ENCODE results near the gene LSM14A.

LSM14A gene

DNA sequence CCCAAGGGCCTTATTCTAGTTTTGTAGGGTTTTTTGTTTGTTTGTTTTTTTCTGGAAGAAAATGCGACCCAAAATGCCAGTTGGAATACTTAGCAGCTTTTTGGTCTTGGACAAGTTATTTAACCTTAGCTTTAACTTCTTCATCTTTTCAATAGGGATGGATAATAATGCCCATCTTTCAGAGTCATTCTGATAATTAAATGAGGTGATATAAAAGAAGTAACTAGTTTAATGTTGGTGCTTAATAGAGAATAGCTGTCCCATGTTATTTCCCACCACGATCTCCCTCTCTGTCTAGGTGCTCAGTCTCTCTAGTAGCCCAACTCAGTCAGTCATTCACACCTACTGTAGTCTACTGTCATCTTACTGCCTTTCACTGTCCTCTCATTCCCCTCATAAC is 8.0 kb downstream of the LSM14A start:
- Histone ChIP-seq H3K4me1 (ENCODE audit: insufficient read depth, low read length) (peaks cover 43% of the 10 kb centered on the region), H3K9me3 (ENCODE audit: insufficient read depth, low read depth, low read length) (no peaks in the 10 kb centered on the region), H3K9ac (ENCODE audit: low read depth, low read length) (no peak overlapping the region), H3K27ac (ENCODE audit: low read depth, low read length) (no peak overlapping the region), H3K27me3 (ENCODE audit: insufficient read depth, low read length) (no peaks in the 10 kb centered on the region), H3K36me3 (ENCODE audit: insufficient read depth, low read length) (peaks cover 52% of the 10 kb centered on the region), H3K4me3 (ENCODE audit: low read length) (no peak overlapping the region)
- WGBS: 95% methylated on average over 2 of the region's 2 CpGs

DNA sequence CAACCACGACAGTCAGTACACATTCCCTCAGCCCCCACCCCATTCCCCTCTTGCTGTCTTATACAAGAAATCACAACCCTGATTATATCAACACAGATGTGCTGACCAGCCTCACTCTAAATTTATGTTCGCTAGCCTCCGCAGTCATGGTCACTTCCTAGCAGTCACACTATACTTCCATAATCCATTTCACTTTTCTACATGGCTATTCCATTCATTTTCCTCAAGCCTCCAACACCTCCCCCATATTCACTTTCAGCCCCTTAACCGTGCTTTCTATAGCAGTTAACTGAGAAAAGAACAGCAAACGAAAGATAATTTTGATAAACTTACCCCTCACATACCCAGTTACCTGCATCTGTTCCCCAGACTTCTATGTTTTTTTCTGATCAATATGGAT is 8.4 kb downstream of the LSM14A start:
- WGBS: 94% methylated on average over 5 of the region's 5 CpGs
- no peak overlapping the region for H3K27ac ChIP-seq (ENCODE audit: low read depth, low read length)
- H3K4me3 ChIP-seq (ENCODE audit: low read length): no peak overlapping the region
- peaks cover 51% of the 10 kb centered on the region for H3K36me3 ChIP-seq (ENCODE audit: insufficient read depth, low read length)
- H3K4me1 ChIP-seq (ENCODE audit: insufficient read depth, low read length): peaks cover 44% of the 10 kb centered on the region
- no peaks in the 10 kb centered on the region for H3K9me3 ChIP-seq (ENCODE audit: insufficient read depth, low read depth, low read length)
- H3K27me3 ChIP-seq (ENCODE audit: insufficient read depth, low read length): no peaks in the 10 kb centered on the region
- H3K9ac ChIP-seq (ENCODE audit: low read depth, low read length): no peak overlapping the region

DNA sequence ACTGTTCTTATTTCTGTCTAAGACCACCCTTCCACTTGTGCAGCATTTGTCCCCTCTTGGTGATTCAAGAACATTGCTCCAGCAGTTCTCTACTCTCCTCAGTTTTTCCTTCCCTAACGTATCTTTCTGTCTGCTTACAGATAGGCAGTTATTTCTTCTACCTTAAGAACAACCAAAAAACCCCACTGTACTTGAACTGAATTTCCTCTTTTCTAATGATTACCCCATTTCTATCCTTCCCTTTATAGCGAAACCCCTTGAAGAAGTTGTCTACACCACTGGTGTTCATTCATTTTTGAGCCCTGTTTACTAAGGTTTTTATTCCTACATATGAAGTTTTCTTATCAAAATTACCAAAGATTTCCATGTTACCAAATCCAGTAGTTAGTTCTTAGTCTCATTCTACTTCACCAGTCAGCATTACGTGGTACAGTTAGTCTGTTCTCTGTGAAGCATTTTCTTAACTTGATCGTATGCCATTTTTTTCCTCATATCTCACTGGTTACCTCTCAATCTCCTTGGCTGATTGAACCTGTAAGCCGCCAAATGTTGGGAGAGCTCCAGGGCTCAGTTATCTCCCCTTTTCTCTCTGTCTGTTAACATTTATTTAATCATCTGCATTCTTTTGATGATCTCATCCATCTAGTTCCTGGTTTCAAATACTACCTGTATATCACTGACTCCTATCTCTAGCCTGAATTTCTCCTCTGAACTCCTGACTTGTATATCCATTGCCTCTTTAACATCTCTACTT is 9.0 kb downstream of the LSM14A start:
- peaks cover 48% of the 10 kb centered on the region for H3K36me3 ChIP-seq (ENCODE audit: insufficient read depth, low read length)
- H3K4me3 ChIP-seq (ENCODE audit: low read length): no peak overlapping the region
- no peak overlapping the region for H3K27ac ChIP-seq (ENCODE audit: low read depth, low read length)
- no peak overlapping the region for H3K9ac ChIP-seq (ENCODE audit: low read depth, low read length)
- H3K9me3 ChIP-seq (ENCODE audit: insufficient read depth, low read depth, low read length): no peaks in the 10 kb centered on the region
- no peaks in the 10 kb centered on the region for H3K27me3 ChIP-seq (ENCODE audit: insufficient read depth, low read length)
- H3K4me1 ChIP-seq (ENCODE audit: insufficient read depth, low read length): peaks cover 42% of the 10 kb centered on the region
- WGBS: 93% methylated on average over 5 of the region's 5 CpGs

DNA sequence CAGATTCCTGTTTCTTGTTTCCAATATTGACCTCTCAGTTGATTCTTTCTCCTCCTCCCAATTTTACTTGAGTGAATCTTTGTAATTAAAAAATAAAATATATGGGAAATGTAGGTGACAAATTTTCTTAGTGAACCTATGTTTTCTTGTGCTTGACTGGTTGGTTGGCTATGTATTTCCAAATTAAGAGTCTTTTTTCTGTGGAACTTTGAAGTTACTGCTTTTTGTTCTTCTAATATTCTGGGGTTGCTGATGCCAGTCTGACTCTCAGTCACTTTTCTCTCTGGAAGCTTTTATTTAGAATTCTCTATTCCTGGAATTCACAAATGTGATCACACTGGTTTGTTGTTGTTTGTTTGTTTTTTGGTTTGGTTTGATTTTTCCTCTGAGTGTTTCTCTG is 9.8 kb downstream of the LSM14A start:
- Histone ChIP-seq H3K27me3 (ENCODE audit: insufficient read depth, low read length) (no peaks in the 10 kb centered on the region), H3K27ac (ENCODE audit: low read depth, low read length) (no peak overlapping the region), H3K4me1 (ENCODE audit: insufficient read depth, low read length) (peaks cover 33% of the 10 kb centered on the region), H3K9me3 (ENCODE audit: insufficient read depth, low read depth, low read length) (no peaks in the 10 kb centered on the region), H3K9ac (ENCODE audit: low read depth, low read length) (no peak overlapping the region), H3K4me3 (ENCODE audit: low read length) (no peak overlapping the region), H3K36me3 (ENCODE audit: insufficient read depth, low read length) (peaks cover 39% of the 10 kb centered on the region)

DNA sequence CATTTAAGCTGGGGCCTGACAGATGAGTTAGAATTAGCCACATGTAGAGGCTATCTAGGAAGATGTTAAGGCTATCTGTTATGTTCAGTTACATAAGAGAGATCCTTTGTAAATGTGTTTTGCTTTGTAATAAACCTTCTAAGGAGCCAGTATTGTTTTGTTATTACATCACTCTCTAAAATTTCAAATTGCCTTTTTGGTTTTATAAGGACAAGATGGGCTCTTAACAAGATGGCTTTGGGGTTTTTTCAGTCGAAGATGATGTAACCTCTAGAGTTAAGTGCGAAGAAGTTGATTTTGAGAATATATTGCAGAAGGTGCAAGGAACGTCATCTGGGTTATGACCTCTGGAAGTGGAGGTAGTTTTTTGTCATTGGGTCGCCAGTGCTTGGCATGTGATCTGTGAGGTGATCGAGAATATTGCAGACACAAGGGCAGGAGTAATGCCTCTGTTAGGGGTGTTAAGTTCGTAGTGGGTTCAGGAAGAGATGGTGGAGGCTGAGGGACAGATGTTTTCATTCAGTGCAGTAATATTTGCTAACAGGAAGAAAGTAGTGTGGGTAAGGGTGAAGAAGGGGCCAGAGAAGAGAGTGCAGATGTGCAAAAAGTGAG is 12.7 kb downstream of the LSM14A start:
- H3K4me1 ChIP-seq (ENCODE audit: insufficient read depth, low read length): peaks cover 36% of the 10 kb centered on the region; the same call in 1 of the 2 replicates
- H3K9ac ChIP-seq (ENCODE audit: low read depth, low read length): no peak overlapping the region
- 92% methylated on average over 6 of the region's 6 CpGs for WGBS

DNA sequence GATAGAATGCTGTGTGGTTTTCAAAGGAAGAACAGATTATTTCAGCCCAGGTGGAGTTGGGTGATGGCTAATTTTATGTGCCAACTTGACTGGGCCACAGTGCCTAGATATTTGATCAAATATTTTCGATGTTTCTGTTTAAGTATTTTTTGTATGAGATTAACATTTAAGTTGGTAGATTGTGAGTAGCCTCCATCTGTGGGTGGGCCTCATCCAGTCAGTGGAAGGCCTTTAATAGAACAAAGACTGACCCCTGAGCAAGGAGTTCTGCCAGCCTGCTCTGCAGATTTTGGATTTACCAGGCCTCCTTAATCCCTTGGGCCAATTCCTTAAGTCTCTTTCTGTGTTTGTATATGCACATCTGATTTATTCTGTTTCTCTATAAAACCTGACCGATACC is 13.9 kb downstream of the LSM14A start:
- Histone ChIP-seq H3K4me3 (ENCODE audit: low read length) (no peak overlapping the region), H3K27ac (ENCODE audit: low read depth, low read length) (no peak overlapping the region), H3K4me1 (ENCODE audit: insufficient read depth, low read length) (peaks cover 45% of the 10 kb centered on the region), H3K9ac (ENCODE audit: low read depth, low read length) (no peak overlapping the region), H3K27me3 (ENCODE audit: insufficient read depth, low read length) (no peaks in the 10 kb centered on the region), H3K36me3 (ENCODE audit: insufficient read depth, low read length) (peaks cover 9% of the 10 kb centered on the region; the same call in 1 of the 2 replicates), H3K9me3 (ENCODE audit: insufficient read depth, low read depth, low read length) (no peaks in the 10 kb centered on the region)
- WGBS: 92% methylated on average over 2 of the region's 2 CpGs

More for the DNA sequence above, 12.7 kb downstream of the LSM14A start:
- Histone ChIP-seq H3K9me3 (ENCODE audit: insufficient read depth, low read depth, low read length) (no peaks in the 10 kb centered on the region), H3K27ac (ENCODE audit: low read depth, low read length) (no peak overlapping the region), H3K4me3 (ENCODE audit: low read length) (no peak overlapping the region), H3K27me3 (ENCODE audit: insufficient read depth, low read length) (no peaks in the 10 kb centered on the region), H3K36me3 (ENCODE audit: insufficient read depth, low read length) (peaks cover 22% of the 10 kb centered on the region)

DNA sequence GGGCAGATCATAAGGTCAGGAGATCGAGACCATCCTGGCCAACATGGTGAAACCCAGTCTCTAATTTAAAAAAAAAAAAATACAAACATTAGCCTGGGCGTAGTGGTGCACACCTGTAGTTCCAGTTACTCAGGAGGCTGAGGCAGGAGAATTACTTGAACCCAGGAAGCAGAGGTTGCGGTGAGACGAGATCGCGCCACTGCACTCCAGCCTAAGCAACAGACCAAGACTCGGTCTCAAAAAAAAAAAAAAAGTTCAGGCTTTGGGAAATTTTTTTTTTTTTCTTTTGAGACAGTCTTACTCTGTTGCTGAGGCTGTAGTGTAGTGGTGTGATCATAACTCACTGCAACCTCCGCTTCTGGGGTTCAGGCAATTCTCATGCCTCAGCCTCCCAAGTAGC is 14.7 kb downstream of the LSM14A start:
- Histone ChIP-seq H3K9me3 (ENCODE audit: insufficient read depth, low read depth, low read length) (no peaks in the 10 kb centered on the region), H3K27ac (ENCODE audit: low read depth, low read length) (no peak overlapping the region), H3K4me3 (ENCODE audit: low read length) (no peak overlapping the region), H3K27me3 (ENCODE audit: insufficient read depth, low read length) (no peaks in the 10 kb centered on the region), H3K9ac (ENCODE audit: low read depth, low read length) (no peak overlapping the region), H3K36me3 (ENCODE audit: insufficient read depth, low read length) (0 out of 2 replicates have a peak, but pooled peaks cover 6% of the 10 kb centered on the region), H3K4me1 (ENCODE audit: insufficient read depth, low read length) (peaks cover 45% of the 10 kb centered on the region)
- WGBS: 94% methylated on average over 8 of the region's 8 CpGs

DNA sequence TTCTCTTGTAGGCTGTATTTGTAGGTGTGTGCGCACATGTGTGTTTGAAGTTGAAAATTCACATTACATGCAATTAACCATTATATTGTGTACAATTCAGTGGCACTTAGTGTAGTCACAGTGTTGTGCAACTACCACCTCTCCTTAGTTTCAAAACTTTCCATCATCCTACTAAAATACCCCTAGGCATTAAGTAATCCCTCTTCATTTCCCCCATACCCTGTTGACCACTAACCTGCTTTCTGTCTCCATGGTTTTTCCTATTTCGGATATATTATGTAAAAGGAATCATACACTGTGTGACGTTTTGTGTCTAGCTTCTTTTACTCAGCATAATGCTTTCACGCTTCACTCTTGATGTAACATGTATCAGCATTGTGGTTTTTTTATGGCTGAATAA is 16.1 kb downstream of the LSM14A start:
- H3K27me3 ChIP-seq (ENCODE audit: insufficient read depth, low read length): no peaks in the 10 kb centered on the region
- WGBS: 100% methylated on average over 2 of the region's 4 CpGs
- H3K9ac ChIP-seq (ENCODE audit: low read depth, low read length): no peak overlapping the region
- H3K4me1 ChIP-seq (ENCODE audit: insufficient read depth, low read length): peaks cover 45% of the 10 kb centered on the region
- H3K27ac ChIP-seq (ENCODE audit: low read depth, low read length): no peak overlapping the region
- H3K9me3 ChIP-seq (ENCODE audit: insufficient read depth, low read depth, low read length): no peaks in the 10 kb centered on the region
- H3K36me3 ChIP-seq (ENCODE audit: insufficient read depth, low read length): 0 out of 2 replicates have a peak, but pooled peaks cover 10% of the 10 kb centered on the region
- no peak overlapping the region for H3K4me3 ChIP-seq (ENCODE audit: low read length)

DNA sequence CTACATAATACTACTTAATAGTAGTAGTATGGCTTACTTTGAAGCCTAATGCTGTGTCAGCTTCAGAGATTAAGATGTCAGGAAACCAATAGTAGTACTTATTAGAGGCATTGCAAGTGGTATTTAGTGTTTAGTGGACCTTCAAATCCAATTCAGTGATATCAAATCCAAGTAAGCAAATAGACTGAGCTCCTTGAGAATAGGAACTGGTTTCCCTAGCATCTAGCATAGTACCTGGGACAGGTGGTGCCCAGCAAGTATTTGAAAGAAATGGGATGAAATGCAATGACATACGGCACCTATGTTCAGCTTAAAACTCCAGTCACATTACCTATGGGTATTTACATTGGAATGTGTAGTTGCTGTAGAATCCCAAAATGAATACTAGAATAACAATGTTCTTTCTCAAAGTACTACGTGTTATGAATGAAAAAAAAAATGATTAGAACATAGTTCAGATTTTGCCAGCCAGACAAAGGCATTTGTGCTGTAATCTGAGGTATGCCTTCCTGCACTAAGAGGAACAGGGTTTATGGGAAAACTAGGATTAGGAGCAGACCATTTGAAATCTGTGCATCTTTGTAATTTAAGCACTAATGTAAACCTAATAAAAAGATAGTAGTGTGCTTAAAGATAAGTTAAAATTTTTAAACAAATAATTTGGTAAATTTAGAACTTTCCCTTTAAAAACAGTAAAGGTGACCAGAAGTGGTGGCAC is 17.1 kb downstream of the LSM14A start:
- Histone ChIP-seq H3K9ac (ENCODE audit: low read depth, low read length) (no peak overlapping the region), H3K4me3 (ENCODE audit: low read length) (no peak overlapping the region), H3K4me1 (ENCODE audit: insufficient read depth, low read length) (peaks cover 43% of the 10 kb centered on the region), H3K36me3 (ENCODE audit: insufficient read depth, low read length) (peaks cover 20% of the 10 kb centered on the region), H3K27me3 (ENCODE audit: insufficient read depth, low read length) (no peaks in the 10 kb centered on the region), H3K27ac (ENCODE audit: low read depth, low read length) (peak overlapping the region; percentile 6; the same call in 1 of the 2 replicates), H3K9me3 (ENCODE audit: insufficient read depth, low read depth, low read length) (no peaks in the 10 kb centered on the region)
- 96% methylated on average over 1 of the region's 2 CpGs for WGBS

DNA sequence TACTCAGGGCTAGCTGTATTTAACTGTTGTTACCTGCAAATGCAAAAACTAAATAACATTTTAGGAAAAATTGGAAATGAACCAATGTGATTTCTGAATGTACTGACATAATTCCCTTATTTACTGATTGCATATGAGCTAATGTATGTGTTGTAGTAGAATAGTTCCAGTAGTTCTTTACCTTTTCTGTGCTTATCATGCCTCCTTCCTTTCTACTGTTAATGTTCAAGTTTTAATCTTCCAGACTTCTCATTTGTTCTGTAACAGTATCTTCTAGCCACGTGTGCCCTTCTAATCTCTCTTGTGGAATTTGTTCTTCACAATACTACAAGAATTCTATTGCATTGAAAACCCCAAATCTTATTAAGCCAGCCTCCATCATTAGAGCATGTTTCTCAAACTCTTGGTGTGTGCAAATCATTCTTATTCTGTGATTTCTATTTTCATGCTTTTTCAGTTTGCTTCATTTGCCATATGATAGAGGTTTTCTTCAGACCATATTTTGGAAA is 17.7 kb downstream of the LSM14A start:
- Histone ChIP-seq H3K27ac (ENCODE audit: low read depth, low read length) (no peak overlapping the region), H3K27me3 (ENCODE audit: insufficient read depth, low read length) (no peaks in the 10 kb centered on the region), H3K4me3 (ENCODE audit: low read length) (no peak overlapping the region), H3K9ac (ENCODE audit: low read depth, low read length) (no peak overlapping the region), H3K9me3 (ENCODE audit: insufficient read depth, low read depth, low read length) (no peaks in the 10 kb centered on the region), H3K36me3 (ENCODE audit: insufficient read depth, low read length) (peaks cover 26% of the 10 kb centered on the region), H3K4me1 (ENCODE audit: insufficient read depth, low read length) (peaks cover 37% of the 10 kb centered on the region)
- WGBS: 82% methylated on average over 1 of the region's 1 CpG

DNA sequence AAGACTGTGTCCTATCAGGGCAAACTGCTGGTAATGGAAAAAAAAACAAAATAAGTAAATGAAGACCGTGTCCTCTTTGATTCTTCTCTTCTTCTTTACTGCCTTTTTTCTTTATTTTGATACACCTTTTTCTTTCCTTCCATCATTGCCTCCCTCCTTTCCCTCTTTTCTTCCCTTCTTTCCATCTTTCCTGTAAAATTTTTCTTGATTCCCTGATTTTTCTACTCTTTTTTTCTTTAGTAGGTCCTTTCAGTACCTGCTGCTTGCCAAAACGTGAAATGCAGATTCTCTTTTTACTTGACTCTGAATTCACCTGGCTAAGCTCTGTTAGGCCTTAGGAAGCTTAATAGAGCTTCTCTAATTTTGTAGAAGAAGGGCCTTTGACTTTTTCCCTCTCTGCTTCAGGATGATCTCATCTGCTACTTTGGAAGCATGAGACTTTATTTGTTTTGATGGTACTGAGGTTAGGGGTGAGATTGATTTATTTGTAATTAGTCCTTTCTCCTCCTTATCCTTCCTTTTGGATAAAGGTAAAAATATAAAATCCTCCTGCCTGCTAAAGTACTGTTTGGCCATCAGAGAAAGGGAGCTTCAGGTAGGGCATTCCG is 19.2 kb downstream of the LSM14A start:
- Histone ChIP-seq H3K27ac (ENCODE audit: low read depth, low read length) (peak overlapping the region; percentile 5; the same call in 1 of the 2 replicates), H3K4me1 (ENCODE audit: insufficient read depth, low read length) (peaks cover 33% of the 10 kb centered on the region), H3K36me3 (ENCODE audit: insufficient read depth, low read length) (peaks cover 34% of the 10 kb centered on the region), H3K9ac (ENCODE audit: low read depth, low read length) (no peak overlapping the region), H3K9me3 (ENCODE audit: insufficient read depth, low read depth, low read length) (no peaks in the 10 kb centered on the region), H3K27me3 (ENCODE audit: insufficient read depth, low read length) (no peaks in the 10 kb centered on the region), H3K4me3 (ENCODE audit: low read length) (no peak overlapping the region)
- WGBS: 71% methylated on average over 3 of the region's 3 CpGs

Measured in HUES64 (cell line).